CD14-positive monocyte (primary cell): ENCODE results near the gene PRRC2B. TPM values are rescaled to one million over a fixed set of nuclear protein-coding genes. Genes with fewer than 3 reads are reported as not detected.

ENCODE experiments used
- DNase-seq, 3 donors: peaks; one replicate each; pipeline ENCODE4 v3.0.0-alpha.2; 2011 to 2022
- H2AFZ ChIP-seq: 2 replicates; pipeline ENCODE4 v1.6.0; 2012; ENCODE audit warnings: mild to moderate bottlenecking, low read depth, low read length, inconsistent platforms; ENCODE audit not compliant: insufficient read depth, poor library complexity, severe bottlenecking
- H3K27ac ChIP-seq, 2 donors: 1 replicate in 1 of 2; 2 replicates in 1 of 2; pipeline ENCODE4 v1.5.1; 2012 to 2013; ENCODE audit warnings: low read length in 2 of 2, control low read depth in 1 of 2, inconsistent platforms in 1 of 2, low read depth in 1 of 2, mild to moderate bottlenecking in 1 of 2
- H3K27me3 ChIP-seq, 2 donors: one replicate each; pipeline versions ENCODE4 v1.6.0 to v1.6.1; 2011 to 2013; ENCODE audit warnings: low read length in 2 of 2; ENCODE audit not compliant: control insufficient read depth in 2 of 2, insufficient read depth in 2 of 2
- H3K36me3 ChIP-seq, 2 donors: replicated peaks in 1 of 2; 1 replicate in 1 of 2; 2 replicates in 1 of 2; pipeline versions ENCODE4 v1.5.1 to v1.6.1; 2012 to 2013; ENCODE audit warnings: low read length in 2 of 2, control low read depth in 1 of 2, inconsistent platforms in 1 of 2, mild to moderate bottlenecking in 1 of 2; ENCODE audit not compliant: insufficient read depth in 2 of 2, control insufficient read depth in 1 of 2
- H3K4me1 ChIP-seq, 2 donors: 1 replicate in 1 of 2; 2 replicates in 1 of 2; pipeline versions ENCODE4 v1.5.1 to v1.6.1; 2012 to 2013; ENCODE audit warnings: low read length in 2 of 2, control low read depth in 1 of 2, inconsistent platforms in 1 of 2, mild to moderate bottlenecking in 1 of 2, moderate library complexity in 1 of 2; ENCODE audit not compliant: insufficient read depth in 2 of 2, control insufficient read depth in 1 of 2
- H3K4me2 ChIP-seq: replicated peaks from 2 replicates; pipeline ENCODE3; 2012; ENCODE audit warnings: low read length, moderate library complexity, mild to moderate bottlenecking; ENCODE audit not compliant: poor library complexity, severe bottlenecking; ENCODE audit errors: extremely low read depth
- H3K4me3 ChIP-seq, 3 experiments: fragments of 200-600 bp in 1 of 3; sonication (generic) in 1 of 3; replicated peaks in 1 of 3; 1 replicate in 2 of 3; 2 replicates in 1 of 3; pipeline ENCODE4 v1.5.1; 2011 to 2013; ENCODE audit warnings: low read length in 3 of 3, mild to moderate bottlenecking in 3 of 3, control low read depth in 2 of 3, low read depth in 2 of 3, inconsistent platforms in 1 of 3, moderate library complexity in 1 of 3
- H3K79me2 ChIP-seq: 2 replicates; pipeline ENCODE4 v1.6.0; 2012; ENCODE audit warnings: mild to moderate bottlenecking, control low read depth, inconsistent platforms, low read length, moderate library complexity; ENCODE audit not compliant: insufficient read depth
- H3K9ac ChIP-seq: 2 replicates; pipeline ENCODE4 v1.6.0; 2017; ENCODE audit warnings: low read length, mild to moderate bottlenecking; ENCODE audit not compliant: insufficient read depth, poor library complexity, severe bottlenecking
- H3K9me3 ChIP-seq, 2 donors: replicated peaks in 1 of 2; 1 replicate in 1 of 2; 2 replicates in 1 of 2; pipeline versions ENCODE4 v1.5.1 to v1.6.1; 2012 to 2013; ENCODE audit warnings: low read length in 2 of 2, control low read depth in 1 of 2; ENCODE audit not compliant: control insufficient read depth in 1 of 2, insufficient read depth in 1 of 2
- H4K20me1 ChIP-seq: 2 replicates; pipeline ENCODE4 v1.6.0; 2012; ENCODE audit warnings: mild to moderate bottlenecking, low read length, control low read depth, moderate library complexity; ENCODE audit not compliant: insufficient read depth
- H3K27ac Mint-ChIP-seq, 7 donors: one replicate each; pipeline ENCODE4 v1.8.0; 2020; ENCODE audit warnings: mild to moderate bottlenecking in 7 of 7, mixed read lengths in 7 of 7, moderate library complexity in 6 of 7, inconsistent platforms in 2 of 7
- H3K27me3 Mint-ChIP-seq, 3 donors: one replicate each; pipeline ENCODE4 v1.8.0; 2021 to 2022; ENCODE audit warnings: low read depth in 3 of 3, mild to moderate bottlenecking in 3 of 3, mixed read lengths in 3 of 3, moderate library complexity in 3 of 3, inconsistent platforms in 1 of 3
- H3K36me3 Mint-ChIP-seq, 2 donors: one replicate each; pipeline ENCODE4 v1.8.0; 2020; ENCODE audit warnings: mixed read lengths in 2 of 2, inconsistent platforms in 1 of 2, mild to moderate bottlenecking in 1 of 2
- H3K4me1 Mint-ChIP-seq: one replicate; pipeline ENCODE4 v1.8.0; 2020; ENCODE audit warnings: mild to moderate bottlenecking, mixed read lengths
- H3K4me3 Mint-ChIP-seq, 2 donors: one replicate each; pipeline ENCODE4 v1.8.0; 2020; ENCODE audit warnings: mild to moderate bottlenecking in 2 of 2, mixed read lengths in 2 of 2, moderate library complexity in 1 of 2
- H3K9me3 Mint-ChIP-seq, 7 donors: one replicate each; pipeline ENCODE4 v1.8.0; 2020 to 2022; ENCODE audit warnings: mixed read lengths in 7 of 7, mild to moderate bottlenecking in 6 of 7, moderate library complexity in 6 of 7, inconsistent platforms in 2 of 7
- CTCF ChIP-seq: fragments of 200-600 bp; IDR thresholded peaks from one replicate; pipeline ENCODE4 v1.8.0; 2022; ENCODE audit warnings: antibody characterized with exemption, mild to moderate bottlenecking
- WGBS: methylation state at CpG from one replicate; pipeline ENCODE4 v1.1.5; 2013; ENCODE audit warnings: missing lambda C conversion rate; ENCODE audit not compliant: insufficient coverage; 5-methylcytosine and 5-hydroxymethylcytosine counted together
- intact Hi-C, 2 donors: fragments of 100-400 bp; cut with micrococcal nuclease; formaldehyde crosslinking; loops; one replicate each; pipeline versions ENCODE4 v1.15.0 to v1.15.1; 2023
- polyA plus RNA-seq, 3 donors: library from polyadenylated mRNA; depleted of rRNA in 1 of 3; unstranded in 2 of 3; stranded (reverse) in 1 of 3; fragments of 300-500 nt in 2 of 3; fragments of >200 nt in 1 of 3; fragmentation: Illumina TruSeq in 2 of 3; gene quantifications; 1 replicate in 2 of 3; 2 replicates in 1 of 3; pipeline ENCODE4 v1.2.3, GENCODE V29; 2012 to 2021

PRRC2B gene
- polyA plus RNA-seq, 3 donors: 2.8 to 36.2 (median 8.6) TPM

DNA sequence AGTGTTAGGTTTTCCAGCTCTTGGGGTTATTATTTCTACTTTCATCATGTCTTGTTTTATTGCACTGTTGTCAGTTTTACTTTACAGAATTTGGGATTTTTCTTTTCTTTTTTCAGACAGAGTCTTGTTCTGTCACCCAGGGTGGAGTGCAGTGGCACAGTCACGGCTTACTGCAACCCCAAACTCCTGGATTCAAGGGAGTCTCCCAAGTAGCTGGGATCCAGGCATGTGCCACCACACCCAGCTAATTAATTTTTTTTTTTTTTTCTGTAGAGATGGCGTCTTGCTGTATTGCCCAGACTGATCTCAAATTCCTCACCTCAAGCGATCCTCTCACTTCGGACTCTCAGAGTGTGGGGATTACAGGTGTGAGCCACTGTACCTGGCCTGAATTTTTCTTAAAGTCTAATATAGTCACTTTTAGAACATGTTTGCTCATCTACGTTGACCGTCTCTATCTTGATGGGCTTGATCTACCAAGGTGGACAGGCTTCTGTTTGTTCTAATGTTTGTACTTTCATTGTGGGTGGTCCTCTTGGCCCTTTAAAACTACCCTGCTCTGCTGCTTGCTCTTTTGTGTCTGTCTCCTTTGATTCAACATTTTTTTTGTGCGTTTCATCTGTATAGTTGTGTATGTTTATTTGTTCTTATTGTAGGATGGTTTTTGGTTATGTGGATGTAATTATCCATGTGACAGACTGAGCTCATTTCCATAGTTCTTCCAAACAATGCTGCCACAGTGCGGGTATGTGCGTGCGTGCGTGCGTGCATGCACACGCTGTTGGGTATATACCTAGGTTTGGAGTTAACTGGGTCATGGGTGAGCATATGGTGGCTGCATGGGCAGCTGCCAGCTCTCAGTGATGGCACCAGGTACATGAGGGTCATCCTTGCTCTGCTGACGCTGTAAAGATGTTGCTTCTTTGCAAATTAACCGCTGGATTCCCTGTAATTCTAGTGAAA lies 18.1 kb downstream of the PRRC2B start:
- Histone ChIP-seq H2AFZ (no peak overlapping the region), H3K27me3 (no peaks in the 10 kb centered on the region), H3K27ac (no peak overlapping the region), H3K4me1 (peaks cover 31 to 38% of the 10 kb centered on the region in 2 donors), H3K79me2 (peaks cover 100% of the 10 kb centered on the region), H3K9ac (no peak overlapping the region), H3K9me3 (no peaks in the 10 kb centered on the region), H4K20me1 (peaks cover 100% of the 10 kb centered on the region), H3K4me3 (no peak overlapping the region), H3K36me3 (peaks cover 2 to 4% of the 10 kb centered on the region in 2 donors), H3K4me2 (no peak overlapping the region)
- intact Hi-C loops: no loop called here
- Mint-ChIP-seq H3K4me3 (no peak overlapping the region), H3K27me3 (peaks cover 0 to 3% (median 0%) of the 10 kb centered on the region in 3 donors), H3K36me3 (peaks cover 5 to 11% of the 10 kb centered on the region in 2 donors), H3K27ac (no peak overlapping the region), H3K9me3 (peaks cover 0 to 2% (median 0%) of the 10 kb centered on the region in 7 donors), H3K4me1 (peaks cover 53% of the 10 kb centered on the region)
- no peak for DNase-seq
- WGBS: 96% methylated on average over 10 of the region's 15 CpGs
- no peak for TF ChIP-seq CTCF

DNA sequence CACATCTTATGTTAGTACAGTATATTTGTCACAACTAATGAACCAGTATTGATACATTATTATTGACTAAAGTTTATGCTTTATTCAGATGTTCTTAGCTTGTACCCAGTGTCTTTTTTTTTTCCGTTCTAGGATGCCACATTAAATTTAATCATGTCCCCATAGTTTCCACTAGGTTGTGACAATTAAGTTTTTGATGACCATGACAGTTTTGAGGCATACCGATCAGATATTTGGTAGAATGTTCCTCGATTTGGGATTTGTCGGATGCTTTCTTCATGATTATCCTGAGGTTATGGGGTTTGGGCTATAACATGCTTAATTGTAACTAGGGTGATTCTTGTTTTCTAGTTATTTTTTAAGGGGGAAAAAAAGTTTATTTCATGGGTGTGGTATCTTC lies 22.6 kb downstream of the PRRC2B start:
- Histone ChIP-seq H2AFZ (no peak overlapping the region), H3K4me1 (peaks cover 2 to 14% of the 10 kb centered on the region in 2 donors), H3K27me3 (no peaks in the 10 kb centered on the region), H3K4me2 (no peak overlapping the region), H3K27ac (no peak overlapping the region), H3K36me3 (peaks cover 5 to 33% of the 10 kb centered on the region in 2 donors), H3K9me3 (no peaks in the 10 kb centered on the region), H3K9ac (no peak overlapping the region), H3K79me2 (peaks cover 100% of the 10 kb centered on the region), H4K20me1 (peaks cover 100% of the 10 kb centered on the region), H3K4me3 (no peak overlapping the region)
- H3K27ac Mint-ChIP-seq: peak overlapping the region in 1 of 7 donors; percentile 41
- WGBS: 87% methylated on average over 3 of the region's 4 CpGs
- peaks cover 42% of the 10 kb centered on the region for H3K4me1 Mint-ChIP-seq
- DNase-seq: no peak
- intact Hi-C loops: no loop called here
- H3K27me3 Mint-ChIP-seq: no peaks in the 10 kb centered on the region
- no peak overlapping the region for H3K4me3 Mint-ChIP-seq
- TF ChIP-seq CTCF: no peak
- H3K9me3 Mint-ChIP-seq: no peaks in the 10 kb centered on the region
- peaks cover 23 to 25% of the 10 kb centered on the region in 2 donors for H3K36me3 Mint-ChIP-seq
